Hematopoietic multipotent progenitor cell (in vitro differentiated cells): ENCODE results near the gene DNASE1L3. TPM values are rescaled to one million over a fixed set of nuclear protein-coding genes. Genes with fewer than 3 reads are reported as not detected.
"Not testable (repeated sequence)": the region's sequence is repeated elsewhere in the genome, so short reads cannot be mapped to it uniquely, and the experiment has no call there.

ENCODE experiments used
- DNase-seq, 3 donors: peaks; one replicate each; pipeline ENCODE4 v3.0.0-alpha.2; 2011 to 2015; ENCODE audit warnings: low read depth in 2 of 3, low spot score in 2 of 3
- total RNA-seq: library from RNA; depleted of rRNA; stranded (reverse); fragments of >200 nt; gene quantifications from one replicate; pipeline ENCODE4 v1.2.3, GENCODE V29; 2012

The DNASE1L3 gene
- total RNA-seq: 0.54 TPM

GRCh38 chr3:58210761-58211460 lies at the start of gene DNASE1L3:
Gene DNASE1L3 (minus strand): TSS chr3:58210972. CDS start chr3:58210906, 66 bp downstream.
- no peak for DNase-seq

GRCh38 chr3:58260261-58260731 lies 49.5 kb upstream of the DNASE1L3 start:
- peak in 2 of 3 donors; percentile 28 to 33 for DNase-seq

GRCh38 chr3:58258392-58259055 lies 47.8 kb upstream of the DNASE1L3 start:
- no peak for DNase-seq

- DNase-seq: no peak
Observed at GRCh38 chr3:58256511-58256910, 45.7 kb upstream of the DNASE1L3 start.

- DNase-seq: no peak
Observed at GRCh38 chr3:58256061-58256460, 45.3 kb upstream of the DNASE1L3 start.

- no peak for DNase-seq
Observed at GRCh38 chr3:58254144-58254543, 43.4 kb upstream of the DNASE1L3 start.

GRCh38 chr3:58251631-58252035 lies 40.9 kb upstream of the DNASE1L3 start:
- no peak for DNase-seq

GRCh38 chr3:58250093-58250707 lies 39.4 kb upstream of the DNASE1L3 start:
- DNase-seq: no peak

GRCh38 chr3:58249358-58250092 lies 38.8 kb upstream of the DNASE1L3 start:
- no peak for DNase-seq

- DNase-seq: no peak
Observed at GRCh38 chr3:58246148-58247047, 35.6 kb upstream of the DNASE1L3 start.

GRCh38 chr3:58243976-58244585 lies 33.3 kb upstream of the DNASE1L3 start:
- no peak for DNase-seq

- not testable (repeated sequence) for DNase-seq
Observed at GRCh38 chr3:58242860-58243259, 32.1 kb upstream of the DNASE1L3 start.

- no peak for DNase-seq
Observed at GRCh38 chr3:58242340-58242739, 31.6 kb upstream of the DNASE1L3 start.

- DNase-seq: no peak
Observed at GRCh38 chr3:58241306-58242044, 30.7 kb upstream of the DNASE1L3 start.

GRCh38 chr3:58238830-58239229 lies 28.1 kb upstream of the DNASE1L3 start:
- DNase-seq: no peak

- DNase-seq: peak in 2 of 3 donors; percentile 35 to 43
Observed at GRCh38 chr3:58237941-58238681, 27.3 kb upstream of the DNASE1L3 start.

- peak; percentile 73 to 83 (median 81) for DNase-seq
Observed at GRCh38 chr3:58237238-58237940, 26.6 kb upstream of the DNASE1L3 start, which contains the start of gene ABHD6. Gene ABHD6 (plus strand): TSS chr3:58237792. CDS start chr3:58256587, 18,795 bp downstream.
